ENCODE measurements around the gene SGSM1. TPM values are rescaled to one million over a fixed set of nuclear protein-coding genes. Genes with fewer than 3 reads are reported as not detected.

The SGSM1 gene
- total RNA-seq, 1 donor from 2014 or later = 0.09 TPM

DNA sequence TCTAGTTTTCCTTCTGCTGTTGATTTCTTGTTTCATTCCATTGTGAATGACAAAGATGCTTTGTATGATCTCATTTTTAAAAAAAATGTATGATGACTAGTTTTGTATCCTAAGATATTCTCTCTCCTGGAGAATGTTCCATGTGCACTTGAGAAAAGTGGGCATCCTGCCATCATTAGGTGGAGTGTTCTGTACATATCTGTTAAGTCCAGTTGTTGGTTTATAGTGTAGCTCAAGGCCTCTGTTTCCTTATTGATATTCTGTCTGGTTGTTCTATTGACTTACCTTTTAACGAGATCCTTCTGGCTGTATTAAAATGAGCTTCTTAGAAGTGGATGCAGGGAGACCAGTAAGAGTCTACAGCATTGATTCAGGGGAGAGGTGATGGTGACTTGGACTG is 35.2 kb downstream of the SGSM1 start:
- Mint-ChIP-seq H3K4me1 (no peaks in the 10 kb centered on the region), H3K36me3 (ENCODE audit: low read depth) (no peaks in the 10 kb centered on the region), H3K9me3 (peaks cover 4% of the 10 kb centered on the region), H3K4me3 (no peak overlapping the region), H3K27ac (no peak overlapping the region), H3K27me3 (peaks cover 5% of the 10 kb centered on the region)
- ATAC-seq (ENCODE audit: low read depth) (no peak), DNase-seq (no peak)
- intact Hi-C loops (cut with micrococcal nuclease) = no loop called here
- ChIA-PET POLR2A (no interaction called here), CTCF (no interaction called here)
- TF ChIP-seq, protein P1, sequence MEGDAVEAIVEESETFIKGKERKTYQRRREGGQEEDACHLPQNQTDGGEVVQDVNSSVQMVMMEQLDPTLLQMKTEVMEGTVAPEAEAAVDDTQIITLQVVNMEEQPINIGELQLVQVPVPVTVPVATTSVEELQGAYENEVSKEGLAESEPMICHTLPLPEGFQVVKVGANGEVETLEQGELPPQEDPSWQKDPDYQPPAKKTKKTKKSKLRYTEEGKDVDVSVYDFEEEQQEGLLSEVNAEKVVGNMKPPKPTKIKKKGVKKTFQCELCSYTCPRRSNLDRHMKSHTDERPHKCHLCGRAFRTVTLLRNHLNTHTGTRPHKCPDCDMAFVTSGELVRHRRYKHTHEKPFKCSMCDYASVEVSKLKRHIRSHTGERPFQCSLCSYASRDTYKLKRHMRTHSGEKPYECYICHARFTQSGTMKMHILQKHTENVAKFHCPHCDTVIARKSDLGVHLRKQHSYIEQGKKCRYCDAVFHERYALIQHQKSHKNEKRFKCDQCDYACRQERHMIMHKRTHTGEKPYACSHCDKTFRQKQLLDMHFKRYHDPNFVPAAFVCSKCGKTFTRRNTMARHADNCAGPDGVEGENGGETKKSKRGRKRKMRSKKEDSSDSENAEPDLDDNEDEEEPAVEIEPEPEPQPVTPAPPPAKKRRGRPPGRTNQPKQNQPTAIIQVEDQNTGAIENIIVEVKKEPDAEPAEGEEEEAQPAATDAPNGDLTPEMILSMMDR (IDR thresholded peaks at IDR 0.05) = no peak

DNA sequence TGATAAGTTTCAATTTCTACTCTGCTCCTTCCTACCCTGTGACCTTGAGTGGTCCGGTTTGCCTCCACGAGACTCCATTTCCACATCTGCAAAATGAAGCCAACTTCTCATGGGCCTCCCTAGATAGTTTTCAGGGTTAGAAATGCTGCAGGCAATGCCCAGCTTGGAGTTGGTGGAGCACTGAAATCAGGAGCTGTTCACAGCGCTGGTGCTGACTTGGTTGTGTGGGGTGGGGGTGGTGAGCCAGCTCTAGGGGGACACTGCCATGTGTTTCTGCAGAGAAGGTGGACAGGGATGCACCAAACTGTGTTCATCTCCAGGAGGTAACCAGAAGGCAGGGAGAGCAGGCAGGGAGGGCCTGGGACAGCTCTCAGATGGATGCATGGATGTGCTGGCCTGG is 37.0 kb downstream of the SGSM1 start:
- intact Hi-C loops (cut with micrococcal nuclease) = no loop called here
- POLR2A ChIA-PET = no interaction called here
- DNase-seq (no peak), ATAC-seq (ENCODE audit: low read depth) (no peak)
- H3K36me3 Mint-ChIP-seq (ENCODE audit: low read depth) = no peaks in the 10 kb centered on the region
- TF ChIP-seq, protein P1 (IDR thresholded peaks at IDR 0.05) = no peak
- H3K27ac Mint-ChIP-seq = no peak overlapping the region
- CTCF ChIA-PET = no interaction called here
- peaks cover 12% of the 10 kb centered on the region for H3K27me3 Mint-ChIP-seq
- H3K4me3 Mint-ChIP-seq = no peak overlapping the region
- H3K4me1 Mint-ChIP-seq = no peaks in the 10 kb centered on the region
- peaks cover 4% of the 10 kb centered on the region for H3K9me3 Mint-ChIP-seq

DNA sequence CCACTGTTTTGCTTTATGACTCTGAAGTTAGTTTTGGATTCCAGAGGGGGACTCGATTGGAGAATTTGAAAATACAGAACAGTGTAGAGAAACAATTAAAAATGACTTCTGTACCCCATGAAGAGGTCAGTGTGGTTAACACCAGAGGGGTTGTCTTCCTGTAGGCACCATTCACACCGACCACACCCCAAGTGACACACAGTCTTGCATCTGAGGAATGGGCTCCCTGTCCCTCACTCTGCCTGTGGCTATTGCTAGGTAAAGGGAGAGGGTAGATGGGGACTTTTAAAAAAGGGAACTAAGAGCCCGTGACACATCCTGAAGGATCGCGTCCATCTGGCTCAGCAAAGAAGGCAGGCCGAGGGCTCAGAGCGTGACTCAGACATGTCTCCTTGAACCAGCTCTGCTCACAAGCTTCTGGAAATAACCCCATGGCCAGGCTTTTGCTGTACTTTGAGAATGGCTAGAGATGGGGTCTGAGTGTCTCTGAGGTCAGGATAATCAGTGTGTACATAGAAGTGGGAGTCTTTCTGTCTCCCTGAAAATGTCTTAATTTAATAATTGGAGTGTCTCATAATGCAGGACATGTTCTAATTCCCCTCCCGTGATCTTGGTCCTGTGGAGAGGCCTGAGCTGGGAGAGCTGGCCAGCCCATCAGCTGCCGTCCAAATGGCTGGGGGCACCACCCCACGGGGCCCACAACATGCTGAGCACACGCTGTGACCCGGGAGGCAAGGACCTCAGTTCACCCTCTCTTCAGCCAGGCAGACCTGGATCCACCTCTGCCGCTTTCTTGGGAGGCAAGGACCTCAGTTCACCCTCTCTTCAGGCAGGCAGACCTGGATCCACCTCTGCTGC is 39.3 kb downstream of the SGSM1 start:
- DNase-seq (no peak), ATAC-seq (ENCODE audit: low read depth) (no peak)
- peaks cover 18% of the 10 kb centered on the region for H3K27me3 Mint-ChIP-seq
- TF ChIP-seq, protein P1 (IDR thresholded peaks at IDR 0.05) = no peak
- no peaks in the 10 kb centered on the region for H3K4me1 Mint-ChIP-seq
- intact Hi-C loops (cut with micrococcal nuclease) = no loop called here
- H3K27ac Mint-ChIP-seq = no peak overlapping the region
- H3K36me3 Mint-ChIP-seq (ENCODE audit: low read depth) = no peaks in the 10 kb centered on the region
- H3K4me3 Mint-ChIP-seq = no peak overlapping the region
- CTCF ChIA-PET = no interaction called here
- POLR2A ChIA-PET = no interaction called here
- H3K9me3 Mint-ChIP-seq = no peaks in the 10 kb centered on the region

DNA sequence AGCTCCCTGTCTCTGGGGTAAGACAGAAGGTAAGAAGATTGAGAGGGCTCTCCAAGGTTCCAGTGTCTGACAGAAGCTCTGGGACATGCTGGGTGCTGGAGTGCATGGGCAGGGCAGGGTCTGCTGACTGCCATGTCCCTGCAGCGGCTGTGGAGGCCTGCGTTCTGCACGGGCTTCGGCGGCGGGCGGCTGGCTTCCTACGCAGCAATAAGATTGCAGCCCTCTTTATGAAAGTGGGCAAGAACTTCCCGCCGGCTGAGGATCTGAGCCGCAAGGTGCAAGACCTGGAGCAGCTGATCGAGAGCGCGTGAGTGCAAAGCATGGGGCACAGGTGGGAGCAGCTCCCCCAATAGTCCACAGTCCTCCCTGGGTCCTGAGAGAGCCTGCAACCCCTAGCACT is 41.5 kb downstream of the SGSM1 start:
- intact Hi-C loops (cut with micrococcal nuclease) = no loop called here
- Mint-ChIP-seq H3K4me3 (no peak overlapping the region), H3K27ac (no peak overlapping the region), H3K9me3 (no peaks in the 10 kb centered on the region), H3K36me3 (ENCODE audit: low read depth) (no peaks in the 10 kb centered on the region), H3K4me1 (no peaks in the 10 kb centered on the region), H3K27me3 (peaks cover 18% of the 10 kb centered on the region)
- DNase-seq = no peak
- CTCF ChIA-PET = interaction anchor here (1.5 kb wide), 1 partner anchor 79 kb away, joined by 3 read pairs; no protein-coding TSS in a partner anchor
- TF ChIP-seq, protein P1 (IDR thresholded peaks at IDR 0.05) = no peak
- no peak for ATAC-seq (ENCODE audit: low read depth)
- POLR2A ChIA-PET = no interaction called here

DNA sequence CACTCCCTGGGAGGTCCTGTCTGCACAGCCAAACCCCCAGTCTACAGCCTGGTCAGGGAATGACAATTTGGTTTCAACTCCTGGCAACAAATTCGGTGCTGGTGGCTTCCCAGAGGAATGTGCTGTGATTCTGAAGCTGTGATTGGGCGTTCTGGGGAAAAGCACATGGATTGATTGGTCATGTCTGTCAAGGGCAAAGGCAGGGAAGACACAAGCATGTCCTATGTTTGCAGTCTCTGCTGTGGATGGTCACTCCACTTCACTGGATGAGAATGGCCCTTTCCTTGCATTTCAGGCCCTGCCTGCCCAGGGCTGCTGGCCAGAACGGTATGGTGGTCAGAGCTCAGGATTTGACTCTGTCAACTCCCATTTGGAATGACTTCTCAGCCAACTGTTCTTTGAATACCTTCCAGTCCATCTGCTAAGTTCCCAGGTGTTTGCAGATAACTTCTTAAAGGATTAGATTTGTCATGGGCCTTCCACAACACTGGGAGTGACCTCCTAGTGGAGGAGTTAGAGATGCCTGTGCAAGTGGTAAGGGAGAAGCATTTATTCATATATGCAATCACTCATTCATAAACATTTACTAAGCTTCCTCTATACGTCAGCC is 42.7 kb downstream of the SGSM1 start:
- Mint-ChIP-seq H3K27ac (no peak overlapping the region), H3K36me3 (ENCODE audit: low read depth) (no peaks in the 10 kb centered on the region), H3K27me3 (peaks cover 15% of the 10 kb centered on the region), H3K4me1 (no peaks in the 10 kb centered on the region), H3K4me3 (no peak overlapping the region), H3K9me3 (no peaks in the 10 kb centered on the region)
- ChIA-PET CTCF (no interaction called here), POLR2A (no interaction called here)
- no peak for ATAC-seq (ENCODE audit: low read depth)
- intact Hi-C loops (cut with micrococcal nuclease) = no loop called here
- TF ChIP-seq, protein P1 (IDR thresholded peaks at IDR 0.05) = no peak
- DNase-seq = no peak

Measured in activated B cell treated with CpG ODN at 0.5 μM for 24 hours (primary cell).